GM12875 (cell line): ENCODE data around the gene NUP93.
"Not testable (repeated sequence)": the region's sequence is repeated elsewhere in the genome, so short reads cannot be mapped to it uniquely, and the experiment has no call there.

Experiments used
- H3K4me3 ChIP-seq: one replicate; pipeline ENCODE4 v1.5.1; 2011; ENCODE audit warnings: low read depth, low read length, control low read depth
- TF ChIP-seq, protein P1 (sequence below): IDR thresholded peaks from 2 replicates; pipeline ENCODE4 v1.5.1; 2011; ENCODE audit warnings: low read depth, mild to moderate bottlenecking, control low read depth, inconsistent platforms, low read length, moderate library complexity, borderline replicate concordance; ENCODE audit not compliant: insufficient read depth

Gene NUP93

DNA sequence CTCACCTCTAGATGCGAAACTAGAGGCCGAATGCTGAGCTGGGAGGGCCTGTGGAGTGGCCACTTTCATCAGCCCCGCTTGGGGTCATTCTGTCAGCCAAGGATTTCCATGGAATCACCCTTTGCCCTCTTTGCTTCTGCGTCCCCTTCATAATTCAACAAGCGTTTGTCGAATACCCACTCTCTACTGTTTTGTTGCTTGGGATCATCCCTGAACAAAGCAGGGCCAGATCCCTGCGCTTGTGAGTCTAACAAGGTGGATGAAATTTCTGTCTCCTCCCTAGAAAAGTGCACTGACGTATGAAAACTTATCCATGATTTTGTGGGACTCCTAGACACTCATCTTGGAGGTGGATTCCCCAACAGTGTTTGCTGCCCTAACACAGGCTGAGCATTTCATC is 131.8 kb downstream of the NUP93 start:
- TF ChIP-seq, protein P1, sequence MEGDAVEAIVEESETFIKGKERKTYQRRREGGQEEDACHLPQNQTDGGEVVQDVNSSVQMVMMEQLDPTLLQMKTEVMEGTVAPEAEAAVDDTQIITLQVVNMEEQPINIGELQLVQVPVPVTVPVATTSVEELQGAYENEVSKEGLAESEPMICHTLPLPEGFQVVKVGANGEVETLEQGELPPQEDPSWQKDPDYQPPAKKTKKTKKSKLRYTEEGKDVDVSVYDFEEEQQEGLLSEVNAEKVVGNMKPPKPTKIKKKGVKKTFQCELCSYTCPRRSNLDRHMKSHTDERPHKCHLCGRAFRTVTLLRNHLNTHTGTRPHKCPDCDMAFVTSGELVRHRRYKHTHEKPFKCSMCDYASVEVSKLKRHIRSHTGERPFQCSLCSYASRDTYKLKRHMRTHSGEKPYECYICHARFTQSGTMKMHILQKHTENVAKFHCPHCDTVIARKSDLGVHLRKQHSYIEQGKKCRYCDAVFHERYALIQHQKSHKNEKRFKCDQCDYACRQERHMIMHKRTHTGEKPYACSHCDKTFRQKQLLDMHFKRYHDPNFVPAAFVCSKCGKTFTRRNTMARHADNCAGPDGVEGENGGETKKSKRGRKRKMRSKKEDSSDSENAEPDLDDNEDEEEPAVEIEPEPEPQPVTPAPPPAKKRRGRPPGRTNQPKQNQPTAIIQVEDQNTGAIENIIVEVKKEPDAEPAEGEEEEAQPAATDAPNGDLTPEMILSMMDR = no peak
- H3K4me3 ChIP-seq = no peak overlapping the region

DNA sequence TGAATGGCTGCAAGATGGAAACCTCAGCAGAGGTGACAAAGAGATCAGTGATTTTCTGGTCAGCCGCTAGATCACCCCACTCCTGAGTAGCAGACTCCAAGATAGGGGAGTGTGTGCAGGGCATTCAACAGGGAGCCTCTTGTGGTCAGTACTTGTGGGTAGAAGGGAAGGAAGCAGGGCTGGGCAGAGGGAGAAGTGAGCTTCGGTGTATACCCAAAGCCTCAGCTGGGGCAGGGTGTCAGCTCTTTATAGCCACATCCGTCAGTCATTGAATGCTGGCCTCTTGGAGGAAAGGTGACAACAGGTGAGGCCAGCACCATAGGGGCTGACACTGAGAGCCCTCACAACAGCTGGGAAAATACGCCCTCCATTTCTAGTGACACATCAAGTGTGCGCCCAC is 132.8 kb downstream of the NUP93 start:
- TF ChIP-seq, protein P1 = no peak
- H3K4me3 ChIP-seq = no peak overlapping the region

DNA sequence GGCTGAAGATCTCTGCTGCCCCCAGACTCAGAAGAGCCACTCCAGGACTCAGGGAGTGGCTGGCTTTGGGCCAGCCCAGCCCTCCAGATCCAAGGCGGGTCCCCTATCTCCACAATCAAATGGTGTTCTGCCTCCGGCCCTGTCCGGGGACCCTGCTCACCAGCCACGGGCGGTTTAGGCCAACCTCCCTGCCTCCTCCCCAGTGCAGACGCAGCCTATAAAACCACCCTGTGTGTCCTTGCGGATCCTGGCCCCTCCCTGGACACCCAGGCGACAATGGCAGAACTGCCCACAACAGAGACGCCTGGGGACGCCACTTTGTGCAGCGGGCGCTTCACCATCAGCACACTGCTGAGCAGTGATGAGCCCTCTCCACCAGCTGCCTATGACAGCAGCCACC is 135.0 kb downstream of the NUP93 start, which contains the start of gene SLC12A3:
Gene SLC12A3 (plus strand): TSS at position 248 of the 400 bp plus-strand sequence. CDS start 29 bp downstream, at position 277.
- TF ChIP-seq, protein P1 = no peak
- no peak within 1 kb of the TSS for H3K4me3 ChIP-seq

DNA sequence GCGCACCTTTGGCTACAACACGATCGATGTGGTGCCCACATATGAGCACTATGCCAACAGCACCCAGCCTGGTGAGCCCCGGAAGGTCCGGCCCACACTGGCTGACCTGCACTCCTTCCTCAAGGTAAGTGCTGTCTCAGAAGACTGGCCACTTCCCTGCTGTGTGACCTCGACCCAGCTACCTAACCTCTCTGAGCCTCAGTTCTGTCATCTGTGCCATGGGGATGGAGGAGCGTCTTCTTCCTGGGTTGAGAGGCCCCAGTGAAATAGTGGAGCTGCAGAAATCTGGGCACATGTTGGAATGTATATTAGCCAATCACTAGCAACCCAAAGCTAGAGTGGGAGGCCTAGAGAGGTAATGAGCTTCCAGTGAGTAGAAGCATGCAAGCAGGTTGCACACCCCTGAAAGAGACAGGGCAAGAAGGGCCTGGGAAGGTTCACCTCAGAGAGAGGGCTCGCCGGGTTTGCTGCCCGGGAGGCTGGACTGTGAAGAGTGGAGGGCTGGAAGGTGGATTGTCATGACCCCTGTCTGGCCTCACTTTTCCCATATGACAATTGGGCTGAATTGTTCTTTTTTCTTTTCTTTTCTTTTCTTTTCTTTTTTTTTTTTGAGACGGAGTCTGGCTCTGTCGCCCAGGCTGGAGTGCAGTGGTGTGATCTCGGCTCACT is 135.6 kb downstream of the NUP93 start:
- H3K4me3 ChIP-seq = no peak overlapping the region
- TF ChIP-seq, protein P1 = no peak

DNA sequence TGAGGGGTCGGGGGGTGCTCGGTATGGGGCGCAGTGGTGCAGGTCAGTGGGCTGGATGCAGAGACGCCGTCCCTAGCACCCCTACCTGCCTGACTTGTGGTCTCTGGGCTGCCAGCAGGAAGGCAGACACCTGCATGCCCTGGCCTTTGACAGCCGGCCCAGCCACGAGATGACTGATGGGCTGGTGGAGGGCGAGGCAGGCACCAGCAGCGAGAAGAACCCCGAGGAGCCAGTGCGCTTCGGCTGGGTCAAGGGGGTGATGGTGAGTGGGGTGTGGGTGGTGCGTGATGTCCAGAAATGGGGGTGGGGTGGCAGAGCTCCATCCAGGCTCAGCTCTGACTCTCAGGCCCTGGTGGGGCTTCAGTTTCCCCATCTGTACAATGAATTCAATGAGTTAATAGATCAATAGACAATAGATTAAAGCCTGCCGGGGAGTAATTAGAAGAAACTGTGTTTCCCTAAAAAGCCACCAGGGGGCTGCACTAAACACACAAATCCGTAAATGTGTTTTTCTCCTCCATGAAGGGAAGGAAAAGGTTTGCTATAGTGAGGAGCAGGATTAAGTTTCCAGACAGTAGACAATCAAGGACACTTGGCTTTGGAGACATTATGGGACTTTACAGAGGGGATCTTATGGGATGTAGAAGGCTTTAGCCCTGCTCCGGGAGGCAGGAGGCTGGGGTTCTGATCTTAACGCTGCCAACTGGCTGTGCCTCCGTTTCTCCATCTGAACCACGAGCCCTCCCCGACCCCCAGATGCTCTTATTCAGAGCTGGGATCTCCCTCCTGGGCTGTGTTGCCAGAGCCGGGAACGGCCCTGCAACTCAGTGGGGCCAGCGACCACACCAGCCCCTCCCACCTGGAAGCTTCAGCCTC is 137.3 kb downstream of the NUP93 start:
- TF ChIP-seq, protein P1 = peak; percentile 55; the same call in 1 of the 2 replicates
- no peak overlapping the region for H3K4me3 ChIP-seq

DNA sequence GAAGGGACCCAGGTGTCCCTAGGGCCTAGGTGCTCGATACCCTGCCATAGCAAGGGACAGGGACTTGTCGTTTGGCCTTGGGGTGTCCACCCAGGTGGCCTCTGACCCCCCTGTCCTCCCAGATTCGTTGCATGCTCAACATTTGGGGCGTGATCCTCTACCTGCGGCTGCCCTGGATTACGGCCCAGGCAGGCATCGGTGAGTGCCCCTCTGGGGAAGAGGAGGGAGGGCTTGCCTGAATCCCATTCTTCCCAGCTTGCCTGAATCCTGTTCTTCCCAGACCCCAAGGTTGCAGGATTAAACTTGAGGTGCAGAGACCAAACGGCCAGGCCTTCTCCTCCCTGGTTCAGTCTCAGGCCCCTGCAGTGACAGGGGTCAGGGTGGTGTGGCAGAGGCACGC is 138.2 kb downstream of the NUP93 start:
- TF ChIP-seq, protein P1 = no peak
- no peak overlapping the region for H3K4me3 ChIP-seq

DNA sequence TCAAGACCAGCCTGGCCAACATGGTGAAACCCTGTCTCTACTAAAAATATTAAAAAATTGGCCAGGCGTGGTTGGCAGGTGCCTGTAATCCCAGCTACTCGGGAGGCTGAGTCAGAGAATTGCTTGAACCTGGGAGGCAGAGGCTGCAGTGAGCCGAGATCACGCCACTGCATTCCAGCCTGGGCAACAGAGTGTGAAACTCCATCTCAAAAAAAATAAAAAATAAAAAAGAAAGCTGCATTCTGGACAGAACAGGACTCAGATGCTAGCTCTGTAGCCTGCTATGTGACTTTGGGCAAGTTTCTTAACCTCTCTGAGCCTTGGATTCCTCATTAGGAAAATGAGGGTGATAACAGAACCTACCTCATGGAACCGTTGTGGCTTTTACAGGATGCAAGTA is 138.8 kb downstream of the NUP93 start:
- not testable (repeated sequence) for H3K4me3 ChIP-seq
